Muscle layer of duodenum (tissue), 2 donors: ENCODE results near the gene ACAN.

ENCODE experiments used
- H3K27ac ChIP-seq: one replicate; pipeline ENCODE4 v1.7.0; 2013; ENCODE audit warnings: mild to moderate bottlenecking, low read length
- H3K27me3 ChIP-seq: one replicate; pipeline ENCODE4 v1.7.0; 2013; ENCODE audit warnings: low read depth, mild to moderate bottlenecking, control low read depth, low read length
- H3K36me3 ChIP-seq, 2 donors: one replicate each; pipeline ENCODE4 v1.7.0; 2013; ENCODE audit warnings: low read length in 2 of 2, control low read depth in 1 of 2, mild to moderate bottlenecking in 1 of 2; ENCODE audit not compliant: insufficient read depth in 2 of 2, control insufficient read depth in 1 of 2
- H3K4me1 ChIP-seq, 2 donors: one replicate each; pipeline ENCODE4 v1.7.0; 2013; ENCODE audit warnings: low read length in 2 of 2, mild to moderate bottlenecking in 2 of 2, control low read depth in 1 of 2, moderate library complexity in 1 of 2; ENCODE audit not compliant: insufficient read depth in 2 of 2, control insufficient read depth in 1 of 2
- H3K4me3 ChIP-seq, 2 donors: one replicate each; pipeline ENCODE4 v1.7.0; 2013; ENCODE audit warnings: low read length in 2 of 2, low read depth in 1 of 2, mild to moderate bottlenecking in 1 of 2
- H3K9me3 ChIP-seq, 2 donors: one replicate each; pipeline ENCODE4 v1.7.0; 2013; ENCODE audit warnings: low read length in 2 of 2, control low read depth in 1 of 2, mild to moderate bottlenecking in 1 of 2; ENCODE audit not compliant: control insufficient read depth in 1 of 2
- donor health status: healthy.

The ACAN gene

GRCh38 chr15:88880944-88881740 is 77.9 kb downstream of the ACAN start:
- Histone ChIP-seq H3K9me3 (no peaks in the 10 kb centered on the region), H3K27ac (no peak overlapping the region), H3K4me1 (no peaks in the 10 kb centered on the region), H3K36me3 (no peaks in the 10 kb centered on the region), H3K4me3 (no peak overlapping the region), H3K27me3 (no peaks in the 10 kb centered on the region)

- H3K9me3 ChIP-seq, result no peaks in the 10 kb centered on the region
- no peak overlapping the region for H3K27ac ChIP-seq
- no peaks in the 10 kb centered on the region for H3K36me3 ChIP-seq
- H3K4me3 ChIP-seq, result no peak overlapping the region
- H3K4me1 ChIP-seq, result no peaks in the 10 kb centered on the region
- no peaks in the 10 kb centered on the region for H3K27me3 ChIP-seq
Measured at GRCh38 chr15:88881775-88882174, 78.5 kb downstream of the ACAN start.

- no peaks in the 10 kb centered on the region for H3K4me1 ChIP-seq
- H3K27me3 ChIP-seq, result no peaks in the 10 kb centered on the region
- no peak overlapping the region for H3K4me3 ChIP-seq
- no peaks in the 10 kb centered on the region for H3K9me3 ChIP-seq
- no peak overlapping the region for H3K27ac ChIP-seq
- H3K36me3 ChIP-seq, result no peaks in the 10 kb centered on the region
Measured at GRCh38 chr15:88882785-88883184, 79.5 kb downstream of the ACAN start.

- H3K27me3 ChIP-seq, result peaks cover 4% of the 10 kb centered on the region
- no peaks in the 10 kb centered on the region for H3K36me3 ChIP-seq
- H3K27ac ChIP-seq, result no peak overlapping the region
- no peaks in the 10 kb centered on the region for H3K9me3 ChIP-seq
- no peaks in the 10 kb centered on the region for H3K4me1 ChIP-seq
- no peak overlapping the region for H3K4me3 ChIP-seq
Measured at GRCh38 chr15:88887068-88887580, 83.9 kb downstream of the ACAN start.

GRCh38 chr15:88888719-88889118 is 85.5 kb downstream of the ACAN start:
- H3K4me3 ChIP-seq, result no peak overlapping the region
- no peaks in the 10 kb centered on the region for H3K4me1 ChIP-seq
- no peaks in the 10 kb centered on the region for H3K9me3 ChIP-seq
- H3K27me3 ChIP-seq, result peaks cover 4% of the 10 kb centered on the region
- no peaks in the 10 kb centered on the region for H3K36me3 ChIP-seq
- no peak overlapping the region for H3K27ac ChIP-seq

- peaks cover 15% of the 10 kb centered on the region for H3K27me3 ChIP-seq
- no peak overlapping the region for H3K27ac ChIP-seq
- peaks cover 0 to 16% of the 10 kb centered on the region in 2 donors for H3K4me1 ChIP-seq
- H3K4me3 ChIP-seq, result no peak overlapping the region
- H3K9me3 ChIP-seq, result no peaks in the 10 kb centered on the region
- H3K36me3 ChIP-seq, result no peaks in the 10 kb centered on the region
Measured at GRCh38 chr15:88890495-88890894, 87.3 kb downstream of the ACAN start.

GRCh38 chr15:88891540-88892254 is 88.5 kb downstream of the ACAN start:
- Histone ChIP-seq H3K27ac (no peak overlapping the region), H3K9me3 (no peaks in the 10 kb centered on the region), H3K4me3 (no peak overlapping the region), H3K4me1 (peaks cover 0 to 21% of the 10 kb centered on the region in 2 donors), H3K27me3 (peaks cover 17% of the 10 kb centered on the region), H3K36me3 (no peaks in the 10 kb centered on the region)

- Histone ChIP-seq H3K36me3 (peaks cover 0 to 4% of the 10 kb centered on the region in 2 donors), H3K9me3 (no peaks in the 10 kb centered on the region), H3K4me3 (peak overlapping the region; percentile 37 to 67), H3K27me3 (peaks cover 17% of the 10 kb centered on the region), H3K27ac (no peak overlapping the region), H3K4me1 (peaks cover 6 to 34% of the 10 kb centered on the region in 2 donors)
Measured at GRCh38 chr15:88894348-88894818, 91.1 kb downstream of the ACAN start.

- H3K4me3 ChIP-seq, result peak within 1 kb of the TSS; percentile 37 to 67
- H3K27ac ChIP-seq, result no peak within 1 kb of the TSS
- peaks cover 6 to 34% of the 10 kb centered on the region in 2 donors for H3K4me1 ChIP-seq
- peaks cover 17% of the 10 kb centered on the region for H3K27me3 ChIP-seq
- H3K9me3 ChIP-seq, result no peaks in the 10 kb centered on the region
- peaks cover 0 to 8% of the 10 kb centered on the region in 2 donors for H3K36me3 ChIP-seq
Measured at GRCh38 chr15:88894819-88895767, 91.9 kb downstream of the ACAN start, which contains the start of gene HAPLN3. Gene HAPLN3, minus strand, starts transcription at chr15:88895544. Its CDS starts 8,246 bp downstream, at chr15:88887298.

- H3K4me3 ChIP-seq, result no peak overlapping the region
- H3K9me3 ChIP-seq, result no peaks in the 10 kb centered on the region
- H3K27me3 ChIP-seq, result peaks cover 17% of the 10 kb centered on the region
- H3K4me1 ChIP-seq, result peaks cover 6 to 34% of the 10 kb centered on the region in 2 donors
- H3K27ac ChIP-seq, result no peak overlapping the region
- H3K36me3 ChIP-seq, result peaks cover 0 to 8% of the 10 kb centered on the region in 2 donors
Measured at GRCh38 chr15:88896333-88897033, 93.2 kb downstream of the ACAN start.
